ENCODE data around the gene TRIB2.
"Not testable (repeated sequence)": the region's sequence is repeated elsewhere in the genome, so short reads cannot be mapped to it uniquely, and the experiment has no call there.

TRIB2 gene

GRCh38 chr2:12676771-12677170, 40.0 kb upstream of the TRIB2 start:
- CTCF ChIA-PET, result no interaction called here

GRCh38 chr2:12678186-12678585, 38.5 kb upstream of the TRIB2 start:
- Histone ChIP-seq H3K27ac (ENCODE audit: insufficient read depth in 1 of 2, low read depth in 1 of 2, low read length in 2 of 2, poor library complexity in 1 of 2, severe bottlenecking in 2 of 2) (no peak overlapping the region), H3K36me3 (ENCODE audit: control insufficient read depth in 4 of 4, insufficient read depth in 4 of 4, low read length in 3 of 4) (no peaks in the 10 kb centered on the region), H3K4me3 (ENCODE audit: control insufficient read depth in 1 of 7, extremely low read depth in 1 of 7, insufficient read depth in 4 of 7, low read depth in 2 of 7, low read length in 6 of 7) (no peak overlapping the region), H3K4me1 (ENCODE audit: control extremely low read depth in 1 of 4, control insufficient read depth in 4 of 4, insufficient read depth in 4 of 4, low read length in 3 of 4) (no peaks in the 10 kb centered on the region), H3K27me3 (replicated peaks in 2 of 5; ENCODE audit: control insufficient read depth in 4 of 5, insufficient read depth in 5 of 5, low read length in 4 of 5) (peaks cover 0 to 14% (median 3%) of the 10 kb centered on the region in 5 experiments), H3K9me3 (ENCODE audit: control extremely low read depth in 1 of 5, control insufficient read depth in 4 of 5, insufficient read depth in 2 of 5, low read depth in 1 of 5, low read length in 4 of 5) (peaks cover 0 to 5% (median 0%) of the 10 kb centered on the region in 5 experiments)
- POLR2A ChIA-PET, result no interaction called here
- no CpG with 5 or more reads among the region's 2 CpGs for WGBS (ENCODE audit: insufficient coverage)
- no peak for DNase-seq
- CTCF ChIA-PET, result no interaction called here

More at GRCh38 chr2:12676771-12677170, 40.0 kb upstream of the TRIB2 start:
- Histone ChIP-seq H3K27ac (ENCODE audit: insufficient read depth in 1 of 2, low read depth in 1 of 2, low read length in 2 of 2, poor library complexity in 1 of 2, severe bottlenecking in 2 of 2) (no peak overlapping the region), H3K27me3 (replicated peaks in 2 of 5; ENCODE audit: control insufficient read depth in 4 of 5, insufficient read depth in 5 of 5, low read length in 4 of 5) (peaks cover 0 to 6% (median 0%) of the 10 kb centered on the region in 5 experiments), H3K9me3 (ENCODE audit: control extremely low read depth in 1 of 5, control insufficient read depth in 4 of 5, insufficient read depth in 2 of 5, low read depth in 1 of 5, low read length in 4 of 5) (peaks cover 0 to 5% (median 0%) of the 10 kb centered on the region in 5 experiments), H3K36me3 (ENCODE audit: control insufficient read depth in 4 of 4, insufficient read depth in 4 of 4, low read length in 3 of 4) (no peaks in the 10 kb centered on the region), H3K4me1 (ENCODE audit: control extremely low read depth in 1 of 4, control insufficient read depth in 4 of 4, insufficient read depth in 4 of 4, low read length in 3 of 4) (no peaks in the 10 kb centered on the region), H3K4me3 (ENCODE audit: control insufficient read depth in 1 of 7, extremely low read depth in 1 of 7, insufficient read depth in 4 of 7, low read depth in 2 of 7, low read length in 6 of 7) (no peak overlapping the region)
- WGBS (ENCODE audit: insufficient coverage), result 100% methylated on average over 1 of the region's 4 CpGs
- POLR2A ChIA-PET, result no interaction called here
- DNase-seq, result no peak

DNA sequence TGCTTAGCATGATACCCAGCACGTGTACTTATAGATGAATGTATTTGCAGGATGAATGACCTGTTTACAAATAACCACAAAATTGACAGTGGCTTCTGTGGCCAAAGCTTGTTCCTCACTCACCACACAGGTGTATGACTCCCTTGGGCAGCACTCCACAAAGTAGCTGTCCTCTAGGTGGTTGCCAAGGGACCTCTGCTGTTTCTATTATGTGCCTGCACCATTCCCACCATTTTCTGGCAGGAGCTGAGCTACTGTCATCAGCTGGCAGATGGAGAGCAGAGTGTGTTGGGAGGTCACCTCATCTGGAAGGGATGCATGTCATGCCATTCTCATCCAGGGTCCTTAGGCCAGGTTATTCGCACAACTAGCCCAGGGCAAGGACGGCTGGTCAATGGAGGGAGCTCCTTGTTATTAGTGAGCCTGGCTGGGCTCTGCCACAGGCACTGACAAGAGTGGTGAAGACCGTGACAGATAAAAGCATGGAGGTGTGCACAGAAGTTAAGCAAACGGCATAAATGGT, 37.1 kb upstream of the TRIB2 start:
- DNase-seq, result no peak
- POLR2A ChIA-PET, result no interaction called here
- 96% methylated on average over 4 of the region's 5 CpGs for WGBS (ENCODE audit: insufficient coverage)
- H3K27me3 ChIP-seq (replicated peaks in 2 of 5; ENCODE audit: control insufficient read depth in 4 of 5, insufficient read depth in 5 of 5, low read length in 4 of 5), result peaks cover 0 to 24% (median 13%) of the 10 kb centered on the region in 5 experiments
- H3K4me3 ChIP-seq (ENCODE audit: control insufficient read depth in 1 of 7, extremely low read depth in 1 of 7, insufficient read depth in 4 of 7, low read depth in 2 of 7, low read length in 6 of 7), result no peak overlapping the region
- no peaks in the 10 kb centered on the region for H3K36me3 ChIP-seq (ENCODE audit: control insufficient read depth in 4 of 4, insufficient read depth in 4 of 4, low read length in 3 of 4)
- CTCF ChIA-PET, result interaction anchor here (1.1 kb wide), 1 partner anchor 10 kb away, joined by 3 read pairs; no protein-coding TSS in a partner anchor
- H3K4me1 ChIP-seq (ENCODE audit: control extremely low read depth in 1 of 4, control insufficient read depth in 4 of 4, insufficient read depth in 4 of 4, low read length in 3 of 4), result no peaks in the 10 kb centered on the region
- peaks cover 0 to 5% (median 0%) of the 10 kb centered on the region in 5 experiments for H3K9me3 ChIP-seq (ENCODE audit: control extremely low read depth in 1 of 5, control insufficient read depth in 4 of 5, insufficient read depth in 2 of 5, low read depth in 1 of 5, low read length in 4 of 5)
- H3K27ac ChIP-seq (ENCODE audit: insufficient read depth in 1 of 2, low read depth in 1 of 2, low read length in 2 of 2, poor library complexity in 1 of 2, severe bottlenecking in 2 of 2), result no peak overlapping the region

DNA sequence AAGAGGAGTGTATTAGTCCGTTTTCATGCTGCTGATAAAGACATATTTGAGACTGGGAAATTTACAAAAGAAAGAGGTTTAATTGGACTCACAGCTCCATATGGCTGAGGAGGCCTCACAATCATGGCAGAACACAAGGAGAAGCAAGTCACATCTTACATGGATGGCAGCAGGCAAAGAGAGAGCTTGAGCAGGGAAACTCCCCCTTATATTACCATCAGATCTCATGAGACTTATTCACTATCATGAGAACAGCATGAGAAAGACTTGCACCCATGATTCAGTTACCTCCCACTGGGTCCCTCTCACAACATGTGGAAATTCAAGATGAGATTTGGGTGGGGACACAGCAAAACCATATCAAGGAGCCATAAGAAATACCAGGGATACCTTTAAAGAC, 36.6 kb upstream of the TRIB2 start:
- H3K9me3 ChIP-seq (ENCODE audit: control extremely low read depth in 1 of 5, control insufficient read depth in 4 of 5, insufficient read depth in 2 of 5, low read depth in 1 of 5, low read length in 4 of 5); H3K4me3 ChIP-seq (ENCODE audit: control insufficient read depth in 1 of 7, extremely low read depth in 1 of 7, insufficient read depth in 4 of 7, low read depth in 2 of 7, low read length in 6 of 7); H3K27ac ChIP-seq (ENCODE audit: insufficient read depth in 1 of 2, low read depth in 1 of 2, low read length in 2 of 2, poor library complexity in 1 of 2, severe bottlenecking in 2 of 2); POLR2A ChIA-PET; H3K36me3 ChIP-seq (ENCODE audit: control insufficient read depth in 4 of 4, insufficient read depth in 4 of 4, low read length in 3 of 4); DNase-seq; H3K4me1 ChIP-seq (ENCODE audit: control extremely low read depth in 1 of 4, control insufficient read depth in 4 of 4, insufficient read depth in 4 of 4, low read length in 3 of 4): not testable (repeated sequence)
- WGBS (ENCODE audit: insufficient coverage), result 55% methylated on average over 1 of the region's 1 CpG
- CTCF ChIA-PET, result interaction anchor here (1.1 kb wide), 1 partner anchor 11 kb away, joined by 3 read pairs; no protein-coding TSS in a partner anchor
- H3K27me3 ChIP-seq (replicated peaks in 2 of 5; ENCODE audit: control insufficient read depth in 4 of 5, insufficient read depth in 5 of 5, low read length in 4 of 5), result peaks cover 0 to 26% (median 17%) of the 10 kb centered on the region in 5 experiments

- peaks cover 0 to 5% (median 0%) of the 10 kb centered on the region in 5 experiments for H3K9me3 ChIP-seq (ENCODE audit: control extremely low read depth in 1 of 5, control insufficient read depth in 4 of 5, insufficient read depth in 2 of 5, low read depth in 1 of 5, low read length in 4 of 5)
- no peaks in the 10 kb centered on the region for H3K4me1 ChIP-seq (ENCODE audit: control extremely low read depth in 1 of 4, control insufficient read depth in 4 of 4, insufficient read depth in 4 of 4, low read length in 3 of 4)
- CTCF ChIA-PET, result no interaction called here
- no peaks in the 10 kb centered on the region for H3K36me3 ChIP-seq (ENCODE audit: control insufficient read depth in 4 of 4, insufficient read depth in 4 of 4, low read length in 3 of 4)
- 100% methylated on average over 2 of the region's 5 CpGs for WGBS (ENCODE audit: insufficient coverage)
- POLR2A ChIA-PET, result no interaction called here
- H3K27ac ChIP-seq (ENCODE audit: insufficient read depth in 1 of 2, low read depth in 1 of 2, low read length in 2 of 2, poor library complexity in 1 of 2, severe bottlenecking in 2 of 2), result no peak overlapping the region
- no peak overlapping the region for H3K4me3 ChIP-seq (ENCODE audit: control insufficient read depth in 1 of 7, extremely low read depth in 1 of 7, insufficient read depth in 4 of 7, low read depth in 2 of 7, low read length in 6 of 7)
- peaks cover 0 to 34% (median 21%) of the 10 kb centered on the region in 5 experiments for H3K27me3 ChIP-seq (replicated peaks in 2 of 5; ENCODE audit: control insufficient read depth in 4 of 5, insufficient read depth in 5 of 5, low read length in 4 of 5)
- DNase-seq, result no peak
Observed at GRCh38 chr2:12682017-12682416, 34.7 kb upstream of the TRIB2 start.

DNA sequence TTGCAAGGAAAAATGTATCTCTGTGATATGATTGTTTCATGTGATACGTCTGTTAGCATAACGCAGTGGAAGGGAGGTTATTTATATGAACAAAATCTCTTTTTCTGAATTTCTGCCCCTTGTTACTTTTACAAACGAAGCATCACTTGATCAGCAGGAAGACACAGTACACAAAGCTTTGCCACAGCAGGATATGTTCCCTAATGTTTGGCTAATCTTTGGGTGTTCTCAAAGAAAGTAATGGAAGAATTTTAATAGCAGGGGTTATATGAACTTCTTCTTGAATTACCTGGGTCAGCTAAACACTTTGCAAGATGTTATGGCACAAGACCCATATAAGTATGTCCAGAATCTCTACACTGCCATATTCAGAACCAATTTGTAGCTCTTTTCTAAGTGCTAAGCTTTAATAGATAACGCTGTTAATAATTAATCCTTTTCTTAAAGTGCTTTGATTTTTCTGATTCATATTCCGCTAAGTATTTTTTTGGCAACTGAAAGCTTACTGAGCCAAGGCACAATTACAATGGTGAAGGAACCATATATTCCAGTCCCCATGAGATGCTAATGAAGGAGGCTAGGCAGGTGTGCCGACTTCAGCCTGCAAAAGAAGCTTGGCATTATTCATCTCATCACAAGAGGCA, 33.2 kb upstream of the TRIB2 start:
- Histone ChIP-seq H3K4me3 (ENCODE audit: control insufficient read depth in 1 of 7, extremely low read depth in 1 of 7, insufficient read depth in 4 of 7, low read depth in 2 of 7, low read length in 6 of 7) (no peak overlapping the region), H3K36me3 (ENCODE audit: control insufficient read depth in 4 of 4, insufficient read depth in 4 of 4, low read length in 3 of 4) (no peaks in the 10 kb centered on the region), H3K4me1 (ENCODE audit: control extremely low read depth in 1 of 4, control insufficient read depth in 4 of 4, insufficient read depth in 4 of 4, low read length in 3 of 4) (no peaks in the 10 kb centered on the region), H3K27ac (ENCODE audit: insufficient read depth in 1 of 2, low read depth in 1 of 2, low read length in 2 of 2, poor library complexity in 1 of 2, severe bottlenecking in 2 of 2) (no peak overlapping the region), H3K9me3 (ENCODE audit: control extremely low read depth in 1 of 5, control insufficient read depth in 4 of 5, insufficient read depth in 2 of 5, low read depth in 1 of 5, low read length in 4 of 5) (peaks cover 0 to 5% (median 0%) of the 10 kb centered on the region in 5 experiments), H3K27me3 (replicated peaks in 2 of 5; ENCODE audit: control insufficient read depth in 4 of 5, insufficient read depth in 5 of 5, low read length in 4 of 5) (peaks cover 0 to 34% (median 21%) of the 10 kb centered on the region in 5 experiments)
- ChIA-PET POLR2A (interaction anchor here (0.6 kb wide), 1 partner anchor 20 kb away, joined by 3 read pairs; no protein-coding TSS in a partner anchor), CTCF (no interaction called here)
- no peak for DNase-seq
- WGBS (ENCODE audit: insufficient coverage), result 89% methylated on average over 1 of the region's 6 CpGs

DNA sequence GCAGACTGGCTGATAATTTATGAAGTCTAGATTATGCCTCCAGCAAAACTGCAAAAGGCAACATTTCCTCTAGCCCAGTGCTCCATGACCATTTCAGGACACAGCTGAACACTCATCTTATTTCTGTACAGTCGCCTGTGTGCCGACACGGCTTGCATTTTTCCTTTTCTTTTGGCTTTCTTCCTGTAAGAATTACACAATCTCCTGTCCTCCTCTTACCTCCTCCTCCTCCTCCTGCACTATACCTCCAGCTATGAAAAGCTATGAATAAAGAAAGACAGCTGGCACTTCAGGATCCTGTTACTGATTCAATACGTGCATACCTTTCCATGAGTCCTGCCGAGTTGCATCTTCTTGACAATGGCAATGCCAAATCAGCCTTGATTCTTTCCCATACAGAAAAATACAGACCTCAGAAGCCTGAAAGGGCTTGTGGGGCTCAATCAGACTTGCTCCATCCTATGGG, 32.2 kb upstream of the TRIB2 start:
- H3K9me3 ChIP-seq (ENCODE audit: control extremely low read depth in 1 of 5, control insufficient read depth in 4 of 5, insufficient read depth in 2 of 5, low read depth in 1 of 5, low read length in 4 of 5), result peaks cover 0 to 5% (median 0%) of the 10 kb centered on the region in 5 experiments
- WGBS (ENCODE audit: insufficient coverage), result 30% methylated on average over 4 of the region's 5 CpGs
- H3K27me3 ChIP-seq (replicated peaks in 2 of 5; ENCODE audit: control insufficient read depth in 4 of 5, insufficient read depth in 5 of 5, low read length in 4 of 5), result peaks cover 0 to 34% (median 24%) of the 10 kb centered on the region in 5 experiments
- ChIA-PET POLR2A (no interaction called here), CTCF (no interaction called here)
- no peak for DNase-seq
- H3K36me3 ChIP-seq (ENCODE audit: control insufficient read depth in 4 of 4, insufficient read depth in 4 of 4, low read length in 3 of 4), result no peaks in the 10 kb centered on the region
- no peak overlapping the region for H3K27ac ChIP-seq (ENCODE audit: insufficient read depth in 1 of 2, low read depth in 1 of 2, low read length in 2 of 2, poor library complexity in 1 of 2, severe bottlenecking in 2 of 2)
- no peak overlapping the region for H3K4me3 ChIP-seq (ENCODE audit: control insufficient read depth in 1 of 7, extremely low read depth in 1 of 7, insufficient read depth in 4 of 7, low read depth in 2 of 7, low read length in 6 of 7)
- no peaks in the 10 kb centered on the region for H3K4me1 ChIP-seq (ENCODE audit: control extremely low read depth in 1 of 4, control insufficient read depth in 4 of 4, insufficient read depth in 4 of 4, low read length in 3 of 4)
